Pancreas (tissue), 10 donors: ENCODE measurements around the gene KRTAP5-10. TPM values are rescaled to one million over a fixed set of nuclear protein-coding genes. Genes with fewer than 3 reads are reported as not detected.

Experiments used
- ATAC-seq, 4 donors: fragments of 200-7000 bp; cut with Tn5 transposase; one replicate each; pipeline versions ENCODE4 v1.8.0 to v1.9.1; 2020; ENCODE audit warnings: mild to moderate bottlenecking in 4 of 4, moderate library complexity in 4 of 4
- DNase-seq, 6 donors: peaks; one replicate each; pipeline ENCODE4 v3.0.0-alpha.2; 2020
- FAIRE-seq: peaks from 2 replicates; lab custom pipeline; 2012; peaks lifted over from hg19 to GRCh38; lab: Jason Lieb, UNC
- H3K27ac ChIP-seq, 4 donors: fragments of 200-600 bp; sonication (generic); 1 replicate in 3 of 4; 2 replicates in 1 of 4; pipeline versions ENCODE4 v1.5.0 to v1.8.0; 2020
- H3K27me3 ChIP-seq, 4 donors: fragments of 200-600 bp; one replicate each; pipeline ENCODE4 v1.8.0; 2021
- H3K36me3 ChIP-seq, 3 donors: fragments of 200-600 bp; sonication (generic) in 1 of 3; one replicate each; pipeline versions ENCODE4 v1.5.0 to v1.8.0; 2020 to 2021
- H3K4me1 ChIP-seq, 3 donors: fragments of 200-600 bp; one replicate each; pipeline ENCODE4 v1.8.0; 2021
- H3K4me3 ChIP-seq, 4 donors: fragments of 200-600 bp; sonication (generic) in 2 of 4; one replicate each; pipeline versions ENCODE4 v1.5.0 to v1.8.0; 2020 to 2021
- H3K9me3 ChIP-seq, 4 donors: fragments of 200-600 bp; one replicate each; pipeline ENCODE4 v1.8.0; 2021
- WGBS, 2 donors: extraction: QIAGEN DNeasy Blood & Tissue Kit; methylation state at CpG; one replicate each; pipeline ENCODE4 v1.1.7; 2013; 5-methylcytosine and 5-hydroxymethylcytosine counted together
- intact Hi-C, 3 donors: fragments of 100-400 bp; cut with DNase I; formaldehyde crosslinking; loops; one replicate each; pipeline versions ENCODE4 v1.11.1 to v1.14.2; 2022
- polyA plus RNA-seq, 2 donors: library from polyadenylated mRNA; stranded (reverse); fragments of 200-250 nt; gene quantifications; one replicate each; pipeline ENCODE4 v1.2.3, GENCODE V29; 2013
- total RNA-seq, 6 donors: library from RNA; stranded (reverse); fragmentation: NEBNext Ultra II Directional in 4 of 6; extraction: Animal tissue kit (Norgen Biotek cat#: 25700) in 4 of 6; gene quantifications; one replicate each; pipeline versions ENCODE4 v1.2.1 to v1.2.4, GENCODE V29; 2021 to 2023
- TF ChIP-seq, protein P1 (sequence below), 4 donors: fragments of 200-600 bp; sonication (generic) in 3 of 4; IDR thresholded peaks; one replicate each; pipeline versions ENCODE4 v1.5.0 to v1.8.0; 2021; ENCODE audit warnings: antibody characterized with exemption in 4 of 4
- donor health status: healthy with polysubstance abuse.
- donor health status: DM: no; HTN: no; CAD: no; lungs with moderate emphysema.
- donor health status: DM: no; HTN: no; CAD: no.
- donor health status: control.
- donor health status: control.
- donor health status: Bipolar disorder and iron deficiency.
- donor health status: DM: yes; HTN: yes; CAD: no.
- donor health status: DM: no; HTN: no; CAD: no.
- donor health status: DM: no; HTN: no; CAD: no.
- donor health status: DM: yes; HTN: yes; CAD: no.

Gene KRTAP5-10
- total and polyA plus RNA-seq, 8 donors = 0.24 to 0.53 (median 0.31) TPM; not detected in 5

DNA sequence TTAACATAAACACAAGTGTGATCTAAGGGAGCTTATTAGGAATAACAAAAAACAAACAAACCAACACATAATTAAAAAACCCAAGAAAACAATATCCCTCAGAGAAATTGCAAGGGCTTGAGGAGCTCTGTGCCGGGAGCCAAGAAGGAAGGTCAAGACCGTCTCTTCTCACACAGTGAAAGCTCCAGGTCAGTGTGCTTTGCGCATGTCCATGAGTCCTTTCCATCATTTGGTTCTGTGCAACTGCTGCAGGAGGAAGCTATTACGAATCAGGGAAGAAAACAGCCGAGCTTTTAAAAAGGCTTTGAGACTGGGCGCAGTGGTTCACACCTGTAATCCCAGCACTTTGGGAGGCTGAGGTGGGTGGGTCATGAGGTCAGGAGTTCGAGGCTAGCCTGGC lies 23.0 kb upstream of the KRTAP5-10 start:
- TF ChIP-seq, protein P1, sequence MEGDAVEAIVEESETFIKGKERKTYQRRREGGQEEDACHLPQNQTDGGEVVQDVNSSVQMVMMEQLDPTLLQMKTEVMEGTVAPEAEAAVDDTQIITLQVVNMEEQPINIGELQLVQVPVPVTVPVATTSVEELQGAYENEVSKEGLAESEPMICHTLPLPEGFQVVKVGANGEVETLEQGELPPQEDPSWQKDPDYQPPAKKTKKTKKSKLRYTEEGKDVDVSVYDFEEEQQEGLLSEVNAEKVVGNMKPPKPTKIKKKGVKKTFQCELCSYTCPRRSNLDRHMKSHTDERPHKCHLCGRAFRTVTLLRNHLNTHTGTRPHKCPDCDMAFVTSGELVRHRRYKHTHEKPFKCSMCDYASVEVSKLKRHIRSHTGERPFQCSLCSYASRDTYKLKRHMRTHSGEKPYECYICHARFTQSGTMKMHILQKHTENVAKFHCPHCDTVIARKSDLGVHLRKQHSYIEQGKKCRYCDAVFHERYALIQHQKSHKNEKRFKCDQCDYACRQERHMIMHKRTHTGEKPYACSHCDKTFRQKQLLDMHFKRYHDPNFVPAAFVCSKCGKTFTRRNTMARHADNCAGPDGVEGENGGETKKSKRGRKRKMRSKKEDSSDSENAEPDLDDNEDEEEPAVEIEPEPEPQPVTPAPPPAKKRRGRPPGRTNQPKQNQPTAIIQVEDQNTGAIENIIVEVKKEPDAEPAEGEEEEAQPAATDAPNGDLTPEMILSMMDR (IDR thresholded peaks at IDR 0.05) = no peak
- no peaks in the 10 kb centered on the region for H3K36me3 ChIP-seq
- intact Hi-C loops = no loop called here
- ATAC-seq (no peak), DNase-seq (no peak), FAIRE-seq (no peak)
- H3K9me3 ChIP-seq = no peaks in the 10 kb centered on the region
- H3K27ac ChIP-seq = no peak overlapping the region
- no peaks in the 10 kb centered on the region for H3K4me1 ChIP-seq
- no peak overlapping the region for H3K4me3 ChIP-seq
- WGBS, 2 donors = 88 to 89% methylated on average over 7 of the region's 7 CpGs
- no peaks in the 10 kb centered on the region for H3K27me3 ChIP-seq

DNA sequence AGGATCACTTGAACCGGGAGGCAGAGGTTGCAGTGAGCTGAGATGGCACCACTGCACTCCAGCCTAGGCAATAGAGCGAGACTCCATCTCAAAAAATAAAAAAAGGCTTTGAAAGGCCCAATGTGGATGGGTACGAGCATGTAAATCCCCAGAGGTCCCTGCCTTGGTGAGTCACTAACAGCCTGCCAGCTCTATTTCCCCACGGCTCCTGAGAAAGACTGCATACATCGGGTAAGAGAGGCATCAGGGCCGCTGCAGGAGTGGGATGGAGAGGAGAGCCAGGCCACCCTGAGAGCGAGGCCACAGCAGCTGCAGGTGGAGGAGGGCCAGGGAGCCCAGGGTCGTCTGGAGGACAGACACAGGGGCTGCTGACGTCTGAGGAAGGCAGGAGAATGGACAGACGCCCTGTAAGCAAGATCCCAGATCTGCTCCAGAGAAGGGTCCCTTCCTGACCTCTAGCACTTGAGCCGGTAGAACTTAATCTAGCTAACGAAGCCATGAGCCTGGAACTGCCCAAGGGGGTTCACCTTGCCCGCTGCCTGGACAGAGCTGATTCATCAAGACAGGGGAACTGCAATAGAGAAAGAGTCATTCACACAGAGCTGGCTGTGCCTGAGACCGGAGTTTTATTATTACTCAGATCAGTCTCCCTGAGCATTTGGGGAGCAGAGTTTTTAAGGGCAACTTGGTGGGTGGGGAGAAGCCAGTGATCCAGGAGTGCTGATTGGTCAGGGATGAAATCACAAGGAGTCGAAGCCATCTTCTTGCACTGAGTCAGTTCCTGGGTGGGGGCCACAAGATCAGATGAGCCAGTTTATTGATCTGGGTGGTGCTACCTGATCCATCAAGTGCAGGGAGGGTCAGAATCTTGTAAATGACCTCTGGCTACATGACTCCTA lies 22.2 kb upstream of the KRTAP5-10 start:
- Histone ChIP-seq H3K9me3 (no peaks in the 10 kb centered on the region), H3K27me3 (no peaks in the 10 kb centered on the region), H3K4me3 (no peak overlapping the region), H3K4me1 (no peaks in the 10 kb centered on the region), H3K27ac (no peak overlapping the region), H3K36me3 (no peaks in the 10 kb centered on the region)
- no peak for FAIRE-seq
- intact Hi-C loops = no loop called here
- TF ChIP-seq, protein P1 (IDR thresholded peaks at IDR 0.05) = no peak
- no peak for DNase-seq
- 83 to 85% methylated on average over 15 of the region's 15 CpGs for WGBS, 2 donors
- no peak for ATAC-seq

DNA sequence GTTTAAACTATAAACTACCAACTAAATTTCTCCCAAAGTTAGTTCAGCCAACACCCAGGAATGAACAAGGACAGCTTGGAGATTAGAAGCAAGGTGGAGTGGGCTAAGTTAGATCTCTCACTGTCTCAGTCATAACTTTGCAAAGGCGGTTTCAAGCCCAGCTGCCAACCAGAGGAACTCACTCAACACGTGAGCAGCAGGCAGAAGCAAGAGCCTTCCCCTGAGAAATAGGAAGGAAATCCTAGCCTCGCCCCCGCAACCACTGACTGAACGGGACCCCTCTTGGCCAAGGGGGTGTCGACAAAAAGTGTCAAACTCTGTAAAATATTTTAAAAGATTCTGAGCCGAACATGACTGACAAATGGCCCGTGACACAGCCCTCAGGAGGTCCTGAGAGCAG lies 21.5 kb upstream of the KRTAP5-10 start:
- intact Hi-C loops = no loop called here
- H3K4me1 ChIP-seq = no peaks in the 10 kb centered on the region
- H3K27me3 ChIP-seq = no peaks in the 10 kb centered on the region
- TF ChIP-seq, protein P1 (IDR thresholded peaks at IDR 0.05) = no peak
- DNase-seq (no peak), FAIRE-seq (no peak), ATAC-seq (peak in 1 of 4 donors; percentile 52)
- no peak overlapping the region for H3K27ac ChIP-seq
- 80 to 81% methylated on average over 8 of the region's 8 CpGs for WGBS, 2 donors
- no peak overlapping the region for H3K4me3 ChIP-seq
- H3K9me3 ChIP-seq = no peaks in the 10 kb centered on the region
- no peaks in the 10 kb centered on the region for H3K36me3 ChIP-seq

DNA sequence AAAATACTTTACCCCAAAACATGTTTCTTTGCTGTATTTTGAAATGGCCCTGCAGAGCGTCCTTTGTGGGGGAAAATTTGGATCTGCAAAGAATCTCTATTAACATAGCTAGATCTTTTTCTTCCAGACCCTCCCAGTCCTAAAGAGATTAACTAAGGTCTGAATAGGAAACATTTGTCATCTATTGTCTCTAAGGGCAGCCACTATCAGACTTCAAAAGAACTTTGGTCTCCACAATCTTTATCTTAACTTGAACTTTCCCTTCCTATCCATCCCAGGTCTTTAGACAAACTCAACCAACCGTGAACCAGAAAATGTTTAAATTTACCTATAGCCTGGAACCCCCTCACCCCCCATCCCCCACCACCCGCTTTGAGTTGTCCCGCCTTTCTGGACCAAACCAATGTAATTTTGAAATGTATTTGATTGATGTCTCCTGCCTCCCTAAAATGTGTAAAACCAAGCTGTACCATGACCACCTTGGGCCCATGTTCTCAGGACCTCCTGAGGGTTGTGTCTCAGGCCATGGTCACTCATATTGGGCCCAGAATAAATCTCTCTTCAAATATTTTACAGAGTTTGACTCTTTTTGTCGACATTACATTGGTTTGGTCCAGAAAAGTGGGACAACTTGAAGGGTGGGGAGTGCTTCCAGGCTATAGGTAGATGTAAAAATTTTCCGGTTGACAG lies 20.7 kb upstream of the KRTAP5-10 start:
- FAIRE-seq = no peak
- H3K27ac ChIP-seq = no peak overlapping the region
- ATAC-seq = no peak
- H3K4me3 ChIP-seq = no peak overlapping the region
- H3K36me3 ChIP-seq = no peaks in the 10 kb centered on the region
- H3K9me3 ChIP-seq = no peaks in the 10 kb centered on the region
- TF ChIP-seq, protein P1 (IDR thresholded peaks at IDR 0.05) = no peak
- no peaks in the 10 kb centered on the region for H3K27me3 ChIP-seq
- intact Hi-C loops = no loop called here
- no peaks in the 10 kb centered on the region for H3K4me1 ChIP-seq
- WGBS, 2 donors = 83 to 85% methylated on average over 6 of the region's 6 CpGs
- DNase-seq = no peak
